ENCODE data around the gene C21orf91.

C21orf91 gene

GRCh38 chr21:17783481-17784179 lies 35.5 kb downstream of the C21orf91 start:
- no peak for TF ChIP-seq FOXP2 (optimal IDR thresholded peaks at IDR 0.05; ENCODE audit: borderline replicate concordance, extremely low read depth, extremely low read length, insufficient read depth)
- TF ChIP-seq POLR2AphosphoS5 (IDR thresholded peaks at IDR 0.05; ENCODE audit: low read depth, low read length) = no peak
- TF ChIP-seq SIN3A (IDR thresholded peaks at IDR 0.05; ENCODE audit: borderline replicate concordance, insufficient read depth, low read length) = no peak
- no peak for TF ChIP-seq REST (IDR thresholded peaks at IDR 0.05; ENCODE audit: insufficient read depth in 1 of 2, low read depth in 2 of 2, low read length in 2 of 2)
- no peak for TF ChIP-seq TAF1 (IDR thresholded peaks at IDR 0.05; ENCODE audit: borderline replicate concordance, insufficient read depth, low read length)

GRCh38 chr21:17783003-17783402 lies 36.2 kb downstream of the C21orf91 start:
- TF ChIP-seq POLR2AphosphoS5 (IDR thresholded peaks at IDR 0.05; ENCODE audit: low read depth, low read length) (no peak), SIN3A (IDR thresholded peaks at IDR 0.05; ENCODE audit: borderline replicate concordance, insufficient read depth, low read length) (no peak), TAF1 (IDR thresholded peaks at IDR 0.05; ENCODE audit: borderline replicate concordance, insufficient read depth, low read length) (no peak), FOXP2 (optimal IDR thresholded peaks at IDR 0.05; ENCODE audit: borderline replicate concordance, extremely low read depth, extremely low read length, insufficient read depth) (no peak), REST (IDR thresholded peaks at IDR 0.05; ENCODE audit: insufficient read depth in 1 of 2, low read depth in 2 of 2, low read length in 2 of 2) (no peak)

- no peak for TF ChIP-seq REST (IDR thresholded peaks at IDR 0.05; ENCODE audit: insufficient read depth in 1 of 2, low read depth in 2 of 2, low read length in 2 of 2)
- no peak for TF ChIP-seq TAF1 (IDR thresholded peaks at IDR 0.05; ENCODE audit: borderline replicate concordance, insufficient read depth, low read length)
- TF ChIP-seq FOXP2 (optimal IDR thresholded peaks at IDR 0.05; ENCODE audit: borderline replicate concordance, extremely low read depth, extremely low read length, insufficient read depth) = no peak
- no peak for TF ChIP-seq SIN3A (IDR thresholded peaks at IDR 0.05; ENCODE audit: borderline replicate concordance, insufficient read depth, low read length)
- no peak for TF ChIP-seq POLR2AphosphoS5 (IDR thresholded peaks at IDR 0.05; ENCODE audit: low read depth, low read length)
These were observed 37.1 kb downstream of the C21orf91 start for GRCh38 chr21:17782051-17782450.

DNA sequence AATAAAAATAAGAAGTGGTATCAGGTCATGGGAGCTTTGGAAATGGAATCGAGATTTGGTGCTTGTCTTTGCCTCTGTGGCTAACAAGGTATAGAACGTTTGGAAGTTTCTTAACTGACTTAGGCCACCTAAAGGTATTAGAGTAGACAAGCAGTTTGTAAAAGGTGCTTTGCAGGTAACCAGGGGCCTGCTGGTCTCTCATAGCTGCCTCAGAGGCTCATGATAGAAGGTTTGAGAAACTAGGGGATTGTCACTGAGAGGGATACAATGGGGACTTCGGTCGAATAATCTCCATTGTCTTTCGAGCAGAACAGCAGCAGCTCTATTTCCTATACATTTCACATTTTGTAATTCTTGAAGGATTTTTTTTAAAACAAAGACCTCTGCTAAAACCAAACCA lies 37.6 kb downstream of the C21orf91 start:
- TF ChIP-seq TAF1 (IDR thresholded peaks at IDR 0.05; ENCODE audit: borderline replicate concordance, insufficient read depth, low read length) (no peak), FOXP2 (optimal IDR thresholded peaks at IDR 0.05; ENCODE audit: borderline replicate concordance, extremely low read depth, extremely low read length, insufficient read depth) (no peak), REST (IDR thresholded peaks at IDR 0.05; ENCODE audit: insufficient read depth in 1 of 2, low read depth in 2 of 2, low read length in 2 of 2) (no peak), POLR2AphosphoS5 (IDR thresholded peaks at IDR 0.05; ENCODE audit: low read depth, low read length) (no peak), SIN3A (IDR thresholded peaks at IDR 0.05; ENCODE audit: borderline replicate concordance, insufficient read depth, low read length) (no peak)
